NCI-H1436 (cell line): ENCODE measurements around the gene GRIK3.

Experiments used
- DNase-seq: peaks from one replicate; lab custom pipeline; 2025; lab: John Stamatoyannopoulos, UW

GRIK3 gene

DNA sequence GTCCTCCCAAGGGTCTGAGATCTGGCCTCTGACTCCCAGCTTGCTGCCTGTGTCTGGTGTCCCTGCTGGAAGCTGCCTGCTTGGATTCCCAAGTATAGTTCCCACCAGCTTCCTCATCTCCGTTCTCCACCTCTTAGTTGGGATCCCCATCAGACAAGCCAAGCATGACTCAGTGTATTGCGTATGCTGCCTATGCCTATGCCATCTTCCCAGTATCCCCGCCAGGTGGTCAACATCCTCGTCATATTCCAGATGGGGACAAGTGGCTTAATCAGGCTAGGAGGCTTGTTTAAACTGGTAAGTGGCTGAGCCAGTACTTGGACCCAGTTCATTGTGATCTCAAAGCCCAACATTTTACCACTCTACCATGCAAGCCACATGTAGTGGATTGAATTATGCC lies 204.4 kb downstream of the GRIK3 start:
- DNase-seq = no peak

DNA sequence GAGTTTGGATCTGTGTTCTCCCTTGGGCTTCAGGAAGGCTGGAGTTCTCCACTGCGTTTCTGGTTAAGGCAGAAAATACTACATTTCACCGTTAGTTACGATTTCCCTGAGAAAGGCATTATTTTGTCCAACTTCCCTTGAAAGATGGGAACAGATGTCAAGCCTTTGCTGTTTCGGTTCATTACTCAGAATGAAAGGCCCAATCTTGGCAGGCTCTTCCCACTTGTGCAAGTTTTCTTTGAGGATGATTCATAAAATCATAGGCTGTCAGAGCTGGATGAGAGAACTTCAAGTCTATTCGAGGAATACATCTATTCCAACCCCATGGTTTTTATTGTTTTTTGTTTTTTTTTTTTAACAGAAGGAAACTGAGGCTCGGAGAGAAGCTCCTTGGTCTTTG lies 205.2 kb downstream of the GRIK3 start:
- no peak for DNase-seq

DNA sequence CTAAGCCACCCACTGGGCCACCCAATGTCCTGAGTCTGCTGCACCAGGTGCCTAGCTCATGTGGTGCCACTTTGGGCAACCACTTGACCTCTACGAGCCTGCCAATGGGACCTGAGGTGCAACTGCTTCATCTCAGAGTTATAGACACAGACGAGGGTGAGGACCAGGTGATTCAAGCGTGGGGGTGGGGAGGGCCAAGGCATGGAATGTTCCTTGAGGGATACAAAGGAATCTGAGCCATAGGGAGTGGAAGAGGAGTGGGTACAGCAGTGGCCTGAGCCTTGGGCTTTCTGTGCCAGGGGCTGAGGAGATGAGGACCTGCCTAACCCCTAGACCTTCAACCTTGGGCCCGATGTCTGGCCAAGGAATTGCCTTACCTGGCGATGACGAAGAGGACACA lies 209.1 kb downstream of the GRIK3 start:
- DNase-seq = no peak

DNA sequence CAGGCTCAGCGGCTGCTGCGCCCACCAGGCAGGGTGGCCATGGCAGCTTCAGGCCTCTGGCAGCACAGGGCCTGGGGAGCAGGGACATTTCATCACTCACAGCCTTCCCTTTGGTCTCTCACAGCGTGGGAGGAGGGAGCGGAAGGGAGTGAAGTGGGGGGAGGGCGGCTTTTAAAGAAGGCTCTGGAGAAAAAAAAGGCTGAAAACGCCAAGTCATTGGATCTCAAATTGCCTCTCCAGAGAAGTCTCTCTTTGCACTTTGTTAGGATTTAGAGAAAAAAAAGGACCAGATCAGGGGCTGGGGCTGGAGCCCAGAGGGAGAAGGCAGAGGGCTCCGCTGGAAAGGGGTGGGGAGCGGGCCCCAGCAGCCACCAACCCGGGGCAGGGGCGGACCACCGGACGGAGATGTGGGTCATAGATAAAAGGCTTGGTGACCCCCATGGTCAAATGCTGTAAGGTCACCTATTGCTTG lies 209.9 kb downstream of the GRIK3 start:
- DNase-seq = no peak

DNA sequence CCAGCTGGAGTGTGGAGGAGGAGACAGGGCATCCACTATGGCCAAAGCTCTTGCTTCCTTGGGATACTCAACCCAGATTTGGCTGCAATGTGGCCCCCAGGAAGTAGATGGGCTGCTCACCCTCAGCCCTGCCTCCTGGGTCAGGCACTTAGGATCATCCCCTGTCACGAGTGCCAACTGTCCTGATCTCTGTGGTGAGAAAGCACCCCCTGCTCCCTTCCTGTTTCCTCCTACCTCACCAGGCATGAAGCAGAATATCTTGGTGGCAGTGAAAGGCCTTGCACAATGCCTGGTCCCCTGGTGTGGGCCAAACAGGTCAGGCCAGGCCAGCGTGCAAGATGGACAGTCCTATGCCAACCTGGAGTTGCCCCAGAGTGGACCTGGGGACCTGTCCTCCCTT lies 211.7 kb downstream of the GRIK3 start:
- no peak for DNase-seq

DNA sequence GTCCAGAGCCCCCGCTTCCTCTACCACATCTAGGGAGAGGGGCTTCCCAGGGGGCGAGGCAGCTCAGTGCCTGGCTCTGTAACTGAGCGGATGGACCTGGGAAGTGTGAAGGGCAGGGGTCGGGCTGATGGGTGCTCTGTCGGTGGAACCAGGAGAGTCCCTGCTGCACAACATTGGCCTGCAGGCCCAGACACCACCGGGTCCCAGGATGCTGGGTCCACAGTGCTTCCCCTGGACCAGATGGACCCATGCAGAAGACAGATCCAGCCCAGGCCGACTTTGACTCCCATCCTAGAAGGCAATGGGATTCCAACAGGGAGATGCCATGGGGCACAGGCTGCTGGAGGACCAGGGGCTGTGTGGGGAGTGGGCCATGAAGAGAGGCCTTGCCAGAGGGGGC lies 212.9 kb downstream of the GRIK3 start:
- DNase-seq = no peak

DNA sequence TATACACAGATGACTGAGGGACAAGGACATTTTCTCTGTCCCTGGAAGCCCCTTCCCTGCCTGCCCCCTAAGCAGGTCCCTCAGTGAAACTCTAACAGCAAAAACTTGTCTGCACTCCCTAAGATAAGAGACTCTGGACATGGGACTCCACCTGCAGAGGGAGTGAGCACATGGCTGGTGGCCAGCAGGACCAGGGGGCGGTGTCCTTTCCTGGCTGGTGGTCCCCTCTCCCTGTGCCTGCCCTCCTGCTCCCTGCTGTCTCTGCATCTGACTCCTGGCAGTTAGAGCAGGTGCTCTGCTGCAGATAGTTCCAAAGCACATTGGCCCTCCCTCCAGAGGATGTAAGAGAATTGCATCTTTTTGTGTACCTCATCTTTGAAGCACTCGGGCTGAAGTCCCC lies 215.5 kb downstream of the GRIK3 start:
- DNase-seq = no peak

DNA sequence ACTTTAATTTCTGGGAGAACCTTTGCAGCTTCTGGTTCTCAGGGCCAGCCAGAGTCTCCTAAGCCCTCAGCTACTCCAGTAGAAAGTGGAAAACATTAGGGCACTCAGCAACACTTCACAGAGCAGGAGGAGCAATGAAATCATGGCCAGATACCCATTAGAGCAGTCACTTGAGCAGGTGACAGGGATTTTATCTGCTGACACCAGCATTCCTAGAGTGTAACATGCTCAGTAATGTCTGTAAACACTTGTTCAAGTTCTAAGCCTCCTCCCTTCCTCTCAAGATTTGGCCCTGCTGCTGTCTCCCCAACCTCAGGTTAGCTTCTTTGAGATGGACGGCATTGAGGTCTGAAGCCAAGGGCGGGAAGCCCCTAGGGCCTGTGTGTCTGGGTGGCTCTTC lies 218.0 kb downstream of the GRIK3 start:
- no peak for DNase-seq

DNA sequence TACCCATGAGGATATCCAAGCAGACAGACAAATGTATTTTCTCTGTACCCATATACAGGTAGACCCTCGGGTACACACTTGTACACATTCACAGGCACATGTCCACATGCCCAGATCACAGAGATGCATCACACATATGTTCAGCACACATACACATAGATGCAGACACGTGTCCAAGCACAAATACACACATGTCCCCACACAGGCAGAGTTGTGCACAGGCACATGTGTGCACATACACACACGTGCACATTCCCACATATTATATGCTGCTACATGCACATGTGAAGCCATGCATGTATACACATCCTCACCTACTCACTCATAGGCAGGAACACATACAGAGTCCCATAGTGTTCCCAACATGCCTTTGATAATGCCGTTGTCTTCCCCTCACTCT lies 219.5 kb downstream of the GRIK3 start:
- no peak for DNase-seq

DNA sequence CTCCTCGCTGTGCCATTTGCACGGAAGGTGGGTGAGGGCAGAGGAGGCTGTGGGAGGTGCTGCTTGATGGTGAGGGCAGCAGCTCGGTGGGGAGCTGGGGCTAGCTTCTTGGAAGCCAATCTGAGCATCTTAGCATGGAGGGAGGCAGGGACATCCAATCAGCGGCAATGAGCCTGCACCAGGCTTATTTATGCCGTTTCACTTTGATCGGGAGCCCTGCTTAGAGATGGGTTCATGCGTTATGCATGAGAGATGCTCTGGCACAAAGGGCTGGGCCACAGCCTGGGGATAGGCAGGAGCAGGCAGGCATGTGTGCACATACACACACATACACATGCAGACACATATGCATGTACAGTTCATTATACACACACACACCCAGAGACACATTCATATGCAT lies 220.2 kb downstream of the GRIK3 start:
- DNase-seq = no peak

DNA sequence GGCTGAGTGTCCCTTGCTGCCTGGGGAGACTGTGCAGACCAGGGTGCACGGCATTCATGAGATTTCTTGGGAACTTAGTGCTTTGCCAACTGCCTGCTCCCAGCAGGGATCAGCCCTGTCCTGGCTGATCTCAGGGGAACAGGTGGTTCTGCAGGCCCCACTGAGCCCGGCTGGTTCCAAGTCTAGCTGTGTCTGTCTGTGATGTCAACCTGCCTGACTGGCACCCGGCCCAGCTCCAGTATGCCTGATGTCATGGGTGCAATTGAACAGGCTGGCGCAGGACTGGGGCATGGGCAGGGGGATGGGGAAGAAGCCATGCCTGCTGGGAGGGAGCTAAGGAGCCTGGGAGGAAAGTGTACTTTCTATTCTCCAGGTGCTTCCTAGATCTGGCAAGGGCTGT lies 227.1 kb downstream of the GRIK3 start:
- no peak for DNase-seq

DNA sequence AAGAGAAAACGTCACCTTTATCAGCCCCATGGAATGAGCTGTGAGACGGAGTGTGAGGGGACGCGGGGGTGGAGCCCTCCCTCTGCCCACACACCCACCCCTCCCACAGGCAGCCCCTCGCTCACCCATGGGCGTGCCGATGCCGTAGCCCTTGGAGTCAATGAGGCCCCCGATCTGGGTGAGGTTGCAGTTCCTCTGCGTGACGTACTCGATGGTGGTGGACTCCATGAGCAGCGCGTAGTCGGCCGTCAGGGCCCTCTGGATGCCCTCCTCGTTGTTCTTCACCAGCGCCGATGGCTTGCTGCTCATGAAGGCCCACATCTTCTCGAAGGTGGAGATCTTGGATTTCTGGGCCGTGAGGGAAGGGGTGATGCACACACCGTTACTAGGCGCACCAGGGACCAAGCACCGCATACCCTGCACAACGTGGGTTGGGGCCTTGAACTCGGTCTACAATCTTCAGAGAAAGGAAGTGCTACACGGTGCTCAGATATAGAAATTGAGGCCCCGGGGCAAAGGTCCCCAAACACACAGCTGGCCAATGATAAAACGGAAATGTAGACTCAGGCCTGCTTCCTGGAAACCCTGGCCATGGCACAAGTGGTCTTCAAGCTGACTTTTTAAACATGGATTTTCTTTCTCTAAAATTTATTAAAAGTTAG lies 228.2 kb downstream of the GRIK3 start:
- DNase-seq = no peak

DNA sequence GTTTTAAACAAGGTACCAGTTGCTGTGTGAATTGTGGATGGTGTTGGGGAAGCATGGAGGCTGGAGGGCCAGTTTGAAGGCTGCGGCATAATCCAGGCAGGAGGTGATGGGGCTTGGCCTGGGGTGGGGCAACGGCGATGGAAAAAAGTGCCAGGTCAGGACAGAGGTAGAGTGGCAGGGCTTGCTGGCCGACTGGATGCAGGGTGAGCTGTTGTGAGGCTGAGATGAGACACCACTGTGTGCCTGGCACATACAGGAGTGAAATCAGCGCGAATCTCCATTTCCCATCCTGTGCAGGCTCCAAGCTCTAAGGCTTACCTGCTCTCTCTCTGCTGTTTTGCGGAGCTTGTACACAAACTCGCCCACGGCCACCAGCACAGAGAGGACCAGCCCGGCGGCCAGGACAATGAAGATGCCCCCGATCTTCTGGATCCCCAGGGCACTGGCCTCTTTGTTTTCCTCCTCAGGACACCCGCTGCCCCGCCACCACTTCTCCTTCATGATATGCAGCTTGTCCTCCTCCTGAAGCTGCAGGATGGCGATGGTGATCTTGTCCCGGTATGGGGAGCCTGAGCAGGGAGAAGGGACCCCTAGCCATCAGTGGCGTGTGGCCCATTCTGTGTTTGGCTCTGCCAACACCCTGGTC lies 229.5 kb downstream of the GRIK3 start:
- DNase-seq = no peak

DNA sequence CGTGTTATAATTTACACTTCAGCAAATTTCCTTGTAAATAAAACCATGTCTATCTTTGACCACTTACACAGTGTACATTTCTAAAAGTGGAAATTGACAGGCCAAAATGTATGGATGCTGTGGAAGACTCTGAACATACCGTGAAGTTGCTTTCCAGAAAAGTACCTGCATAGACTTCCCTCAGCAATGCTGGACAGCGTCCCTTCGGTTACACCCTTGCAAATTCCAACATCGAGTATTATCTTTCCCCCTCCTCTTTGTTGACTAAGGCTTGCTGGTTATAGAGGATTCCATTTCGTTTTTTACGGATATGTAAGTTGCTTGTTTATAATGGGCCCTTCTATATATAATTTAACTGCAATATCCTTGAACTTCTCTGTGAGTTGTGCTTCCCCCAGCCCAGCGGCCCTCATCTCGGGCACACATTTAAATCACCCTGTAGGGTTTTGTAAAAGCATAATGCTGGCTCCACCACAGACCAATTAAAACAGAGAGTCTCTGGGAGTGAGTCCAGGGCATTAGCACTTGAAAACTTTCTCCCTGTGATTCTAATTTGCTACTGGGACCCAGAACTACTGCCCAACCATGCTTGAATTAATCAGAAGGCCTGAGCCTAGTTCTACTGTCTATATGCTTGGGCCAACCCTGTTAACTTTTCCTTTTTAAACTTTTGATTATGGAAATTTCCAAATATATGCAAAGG lies 230.3 kb downstream of the GRIK3 start:
- DNase-seq = no peak

DNA sequence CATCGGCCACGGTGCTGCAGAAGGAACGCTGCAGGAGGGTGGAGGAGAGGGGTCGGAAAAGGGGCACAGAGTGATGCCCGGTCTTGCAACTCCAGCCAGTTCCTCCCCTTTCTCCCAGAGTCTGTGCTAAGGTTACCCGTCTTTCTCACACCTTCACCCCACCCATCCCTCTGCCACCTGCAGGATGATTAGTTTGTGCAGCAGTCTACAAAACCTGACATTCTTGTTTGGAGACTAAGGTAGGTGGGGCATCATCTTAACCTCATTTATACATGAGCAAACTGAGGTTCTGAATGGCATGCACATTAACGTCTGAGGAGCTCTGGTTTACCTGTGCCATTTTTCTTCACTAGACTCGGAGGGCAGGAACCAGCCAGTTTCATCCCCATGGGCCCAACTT lies 232.3 kb downstream of the GRIK3 start:
- no peak for DNase-seq

DNA sequence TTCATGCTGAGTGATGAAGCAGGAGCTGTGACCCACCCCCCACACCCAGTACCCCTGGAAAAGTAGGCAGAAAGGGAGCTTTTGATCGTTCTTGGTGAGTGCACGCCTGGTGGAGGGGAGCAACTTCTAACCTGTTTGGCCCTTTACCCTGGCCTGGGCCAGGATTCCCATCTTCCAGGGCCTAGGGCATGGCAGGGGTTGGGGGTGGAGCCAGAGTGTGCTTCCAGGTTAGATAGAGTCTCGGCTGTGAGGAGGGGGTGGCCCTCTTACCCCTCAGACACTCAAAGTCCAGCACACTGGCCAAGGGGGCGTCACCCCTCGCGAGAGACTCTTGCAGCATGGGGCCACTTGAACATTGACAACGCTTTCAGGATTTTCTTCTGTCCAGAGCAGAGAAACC lies 236.6 kb downstream of the GRIK3 start:
- DNase-seq = no peak

DNA sequence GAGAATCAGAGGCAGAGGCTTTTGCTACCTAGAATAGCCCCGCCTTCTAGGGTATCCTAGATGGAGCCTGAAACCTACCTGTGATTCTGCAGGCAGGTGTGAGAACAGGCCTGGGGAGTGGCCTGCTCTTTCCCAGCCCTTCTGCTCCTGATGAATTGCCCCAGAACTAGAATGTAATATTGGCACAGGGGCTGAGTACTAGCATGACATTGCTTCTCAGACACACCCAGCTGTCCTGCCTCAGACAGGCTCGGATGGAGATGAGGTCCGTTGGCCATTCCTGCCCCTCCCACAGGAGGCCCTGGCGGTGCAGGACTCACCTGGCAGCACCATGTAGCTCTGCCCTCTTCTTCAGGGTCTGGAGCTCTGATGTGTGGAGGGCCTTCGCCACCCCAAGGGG lies 237.6 kb downstream of the GRIK3 start:
- no peak for DNase-seq

DNA sequence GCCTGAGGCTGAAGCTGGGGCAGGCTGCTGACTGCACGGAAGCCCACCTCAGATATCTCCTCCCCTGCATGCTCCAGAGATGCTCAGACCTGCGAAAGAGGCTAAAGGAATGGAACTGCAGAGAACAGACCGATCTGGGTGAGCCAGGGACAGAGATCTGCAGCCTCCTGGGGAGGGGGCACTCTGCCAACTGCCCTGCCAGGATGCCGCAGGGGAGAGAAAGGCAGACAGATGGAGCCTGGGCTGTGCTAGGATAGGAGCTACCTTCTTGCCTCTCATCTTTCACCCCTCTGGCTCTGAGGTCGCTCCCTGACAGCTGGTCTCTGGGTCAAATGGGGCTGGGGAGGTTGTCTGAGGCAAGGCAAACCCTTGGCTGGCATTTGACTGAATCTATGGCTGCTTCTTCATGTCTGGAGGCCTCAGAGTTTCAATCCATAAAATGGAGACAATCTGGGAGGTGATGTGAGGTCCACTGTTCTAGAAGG lies 238.2 kb downstream of the GRIK3 start:
- no peak for DNase-seq

DNA sequence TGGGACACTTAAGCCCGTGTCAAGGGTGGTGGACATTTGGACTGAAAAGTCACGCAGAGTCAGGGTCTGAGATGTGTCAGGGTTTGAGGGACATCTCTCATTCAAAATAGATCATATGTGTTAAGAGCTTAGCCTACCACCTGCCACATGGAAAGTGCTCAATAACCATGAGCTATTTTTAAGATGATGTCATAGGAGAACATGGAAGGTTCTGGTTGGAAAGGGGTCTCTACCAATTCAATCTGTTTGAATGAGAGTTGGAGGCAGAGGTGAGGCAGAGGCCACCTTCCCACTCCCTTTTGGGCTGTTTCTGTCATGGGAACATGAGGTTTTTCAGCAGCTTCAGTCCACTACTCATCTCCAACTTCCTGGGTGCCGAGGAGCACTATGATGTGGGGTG lies 239.9 kb downstream of the GRIK3 start:
- no peak for DNase-seq

DNA sequence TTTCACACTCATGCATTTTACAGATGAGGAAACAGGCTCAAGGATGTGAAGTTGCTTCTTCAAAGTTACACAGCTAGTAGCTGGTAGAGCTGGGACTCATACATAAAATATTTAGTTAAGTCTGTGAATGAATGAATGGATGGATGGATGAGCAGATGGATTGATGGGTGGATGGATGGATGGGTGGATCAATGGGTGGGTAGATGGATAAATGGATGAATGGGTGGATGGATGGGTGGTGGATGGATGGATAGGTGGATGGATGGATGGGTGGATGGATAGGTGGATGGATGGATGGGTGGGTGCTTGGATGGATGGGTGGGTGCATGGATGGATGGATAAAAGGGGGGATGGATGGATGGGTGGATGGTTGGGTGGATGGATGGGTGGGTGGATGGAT lies 240.9 kb downstream of the GRIK3 start:
- no peak for DNase-seq

DNA sequence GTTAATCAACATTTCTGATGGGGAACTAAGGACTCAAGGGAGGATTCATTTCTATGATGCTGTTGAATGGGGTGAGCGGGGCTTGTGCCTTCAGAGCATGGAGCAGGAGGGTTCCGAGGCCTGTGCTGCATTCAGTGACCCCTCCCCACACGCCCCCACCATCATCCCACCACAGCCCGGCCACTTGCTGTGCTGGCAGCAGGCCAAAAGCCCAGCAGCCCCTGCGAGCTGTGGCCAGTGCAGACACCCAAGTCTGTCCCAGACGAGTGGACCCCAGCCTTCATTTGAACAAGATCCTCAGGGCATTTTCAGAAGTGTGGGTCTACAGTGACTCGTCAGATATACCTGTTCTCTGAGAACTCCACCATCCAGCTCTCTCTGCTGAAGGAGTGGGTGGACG lies 242.0 kb downstream of the GRIK3 start:
- no peak for DNase-seq

DNA sequence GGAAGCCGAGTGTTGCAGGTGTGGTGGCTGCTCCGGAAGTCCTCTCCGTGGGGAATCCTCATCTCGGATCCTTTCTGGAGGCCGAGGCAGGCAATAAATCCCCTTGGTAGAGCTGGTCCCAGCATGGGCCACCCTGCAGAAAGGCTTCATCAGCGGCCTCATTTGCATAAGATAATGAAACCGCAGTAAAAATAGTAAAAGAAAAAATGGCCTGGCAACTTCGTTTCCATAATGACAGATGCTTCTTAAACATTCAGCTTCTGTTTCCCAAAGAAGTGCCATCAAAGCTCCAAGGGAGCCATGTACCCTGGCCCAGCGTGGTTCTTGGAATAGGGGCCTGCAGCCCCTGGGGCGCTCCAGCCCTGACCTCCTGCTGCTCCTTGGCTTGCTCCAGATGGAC lies 244.1 kb downstream of the GRIK3 start:
- DNase-seq = no peak

DNA sequence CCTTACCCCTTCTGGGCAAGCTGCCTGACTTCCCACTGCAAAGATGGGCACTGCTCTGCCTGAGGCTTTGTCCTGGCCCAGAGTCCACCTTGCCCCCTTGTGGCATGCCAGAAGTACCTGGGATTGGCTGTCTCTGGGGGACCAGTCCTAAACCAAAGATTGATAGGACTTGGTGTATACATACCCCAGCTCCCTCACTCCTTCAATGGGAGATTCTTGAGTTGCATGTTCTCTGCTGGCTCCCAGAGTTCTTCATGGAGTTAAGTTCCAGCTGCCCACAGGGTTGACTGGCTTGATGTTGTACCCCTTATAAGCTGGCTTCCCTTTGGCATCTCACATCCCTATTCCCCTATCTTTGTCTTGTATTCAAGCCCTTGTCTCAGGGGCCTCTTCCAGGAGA lies 244.8 kb downstream of the GRIK3 start:
- no peak for DNase-seq
